Measurements from ENCODE around the gene TRAF3IP1. TPM values are rescaled to one million over a fixed set of nuclear protein-coding genes. Genes with fewer than 3 reads are reported as not detected.

The TRAF3IP1 gene
- total RNA-seq, 4 donors from 2014 or later = 8.5 to 20.8 (median 10.9) TPM

- Histone ChIP-seq H3K27ac (peak overlapping the region in 1 of 4 donors; percentile 4), H3K4me3 (no peak overlapping the region), H3K36me3 (no peaks in the 10 kb centered on the region), H3K27me3 (no peaks in the 10 kb centered on the region), H3K9me3 (no peaks in the 10 kb centered on the region), H3K4me1 (peaks cover 13 to 14% of the 10 kb centered on the region in 2 donors)
- intact Hi-C loops (cut with DNase I; ENCODE audit: low total_unique reads) = no loop called here
- TF ChIP-seq CTCF (IDR thresholded peaks at IDR 0.05 in 4 of 5, conservative IDR thresholded peaks at IDR 0.05 in 1 of 5) (no peak), POLR2A (IDR thresholded peaks at IDR 0.05) (no peak)
- in situ Hi-C loops (cut with MboI; ENCODE audit: low sequenced_read_pairs in 4 of 4) = no loop called here
- peak in 1 of 2 donors; percentile 34 for ATAC-seq
- DNase-seq = no peak
These were observed 98.8 kb downstream of the TRAF3IP1 start for GRCh38 chr2:238418999-238419546.

GRCh38 chr2:238420442-238420841 lies 100.1 kb downstream of the TRAF3IP1 start:
- TF ChIP-seq CTCF (IDR thresholded peaks at IDR 0.05 in 4 of 5, conservative IDR thresholded peaks at IDR 0.05 in 1 of 5) (no peak), POLR2A (IDR thresholded peaks at IDR 0.05) (no peak)
- no peaks in the 10 kb centered on the region for H3K27me3 ChIP-seq
- in situ Hi-C loops (cut with MboI; ENCODE audit: low sequenced_read_pairs in 4 of 4) = no loop called here
- H3K4me1 ChIP-seq = peaks cover 13 to 14% of the 10 kb centered on the region in 2 donors
- intact Hi-C loops (cut with DNase I; ENCODE audit: low total_unique reads) = no loop called here
- DNase-seq (no peak), ATAC-seq (no peak)
- no peaks in the 10 kb centered on the region for H3K9me3 ChIP-seq
- no peaks in the 10 kb centered on the region for H3K36me3 ChIP-seq
- no peak overlapping the region for H3K4me3 ChIP-seq
- no peak overlapping the region for H3K27ac ChIP-seq

GRCh38 chr2:238420878-238421694 lies 100.8 kb downstream of the TRAF3IP1 start:
- in situ Hi-C loops (cut with MboI; ENCODE audit: low sequenced_read_pairs in 4 of 4) = no loop called here
- no peaks in the 10 kb centered on the region for H3K9me3 ChIP-seq
- H3K4me1 ChIP-seq = peaks cover 17 to 20% of the 10 kb centered on the region in 2 donors
- no peaks in the 10 kb centered on the region for H3K36me3 ChIP-seq
- H3K27me3 ChIP-seq = no peaks in the 10 kb centered on the region
- no peak overlapping the region for H3K4me3 ChIP-seq
- intact Hi-C loops (cut with DNase I; ENCODE audit: low total_unique reads) = no loop called here
- ATAC-seq (no peak), DNase-seq (no peak)
- H3K27ac ChIP-seq = no peak overlapping the region
- TF ChIP-seq POLR2A (IDR thresholded peaks at IDR 0.05) = no peak
- no peak for TF ChIP-seq CTCF (IDR thresholded peaks at IDR 0.05 in 4 of 5, conservative IDR thresholded peaks at IDR 0.05 in 1 of 5)

- H3K4me1 ChIP-seq = peaks cover 18 to 21% of the 10 kb centered on the region in 2 donors
- TF ChIP-seq POLR2A (IDR thresholded peaks at IDR 0.05) (no peak), CTCF (IDR thresholded peaks at IDR 0.05 in 4 of 5, conservative IDR thresholded peaks at IDR 0.05 in 1 of 5) (no peak)
- intact Hi-C loops (cut with DNase I; ENCODE audit: low total_unique reads) (no loop called here), in situ Hi-C loops (cut with MboI; ENCODE audit: low sequenced_read_pairs in 4 of 4) (no loop called here)
- H3K27ac ChIP-seq = no peak overlapping the region
- DNase-seq (no peak), ATAC-seq (no peak)
- no peak overlapping the region for H3K4me3 ChIP-seq
- no peaks in the 10 kb centered on the region for H3K36me3 ChIP-seq
- H3K27me3 ChIP-seq = no peaks in the 10 kb centered on the region
- no peaks in the 10 kb centered on the region for H3K9me3 ChIP-seq
These were observed 101.3 kb downstream of the TRAF3IP1 start for GRCh38 chr2:238421695-238422035.
